OCI-LY3 (cell line): Measurements from ENCODE around the gene CCDC187.

ENCODE experiments used
- EZH2phosphoT487 ChIP-seq: fragments of 200-600 bp; shearing (Covaris generic); IDR thresholded peaks from 2 replicates; pipeline ENCODE4 v1.6.1; 2018; ENCODE audit warnings: antibody characterized with exemption, mixed run types, low read depth
- TF ChIP-seq, protein P1 (sequence below): fragments of 200-600, 300-600 bp; sonication (generic); IDR thresholded peaks from 2 replicates; pipeline ENCODE4 v1.5.1; 2014; ENCODE audit warnings: antibody characterized with exemption, low read length, low read depth

- TF ChIP-seq, protein P1, sequence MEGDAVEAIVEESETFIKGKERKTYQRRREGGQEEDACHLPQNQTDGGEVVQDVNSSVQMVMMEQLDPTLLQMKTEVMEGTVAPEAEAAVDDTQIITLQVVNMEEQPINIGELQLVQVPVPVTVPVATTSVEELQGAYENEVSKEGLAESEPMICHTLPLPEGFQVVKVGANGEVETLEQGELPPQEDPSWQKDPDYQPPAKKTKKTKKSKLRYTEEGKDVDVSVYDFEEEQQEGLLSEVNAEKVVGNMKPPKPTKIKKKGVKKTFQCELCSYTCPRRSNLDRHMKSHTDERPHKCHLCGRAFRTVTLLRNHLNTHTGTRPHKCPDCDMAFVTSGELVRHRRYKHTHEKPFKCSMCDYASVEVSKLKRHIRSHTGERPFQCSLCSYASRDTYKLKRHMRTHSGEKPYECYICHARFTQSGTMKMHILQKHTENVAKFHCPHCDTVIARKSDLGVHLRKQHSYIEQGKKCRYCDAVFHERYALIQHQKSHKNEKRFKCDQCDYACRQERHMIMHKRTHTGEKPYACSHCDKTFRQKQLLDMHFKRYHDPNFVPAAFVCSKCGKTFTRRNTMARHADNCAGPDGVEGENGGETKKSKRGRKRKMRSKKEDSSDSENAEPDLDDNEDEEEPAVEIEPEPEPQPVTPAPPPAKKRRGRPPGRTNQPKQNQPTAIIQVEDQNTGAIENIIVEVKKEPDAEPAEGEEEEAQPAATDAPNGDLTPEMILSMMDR: no peak
- no peak for TF ChIP-seq EZH2phosphoT487
These were observed 103.5 kb downstream of the CCDC187 start for GRCh38 chr9:136200424-136200823.
